HL-60 (cell line): ENCODE measurements around the gene HMGCL.

Experiments used
- CTCF ChIP-seq: IDR thresholded peaks from one replicate; pipeline ENCODE4 v1.5.1; 2011; ENCODE audit warnings: low read length, control low read depth, inconsistent platforms; ENCODE audit not compliant: insufficient read depth
- POLR2AphosphoS5 ChIP-seq: IDR thresholded peaks from 2 replicates; pipeline ENCODE4 v1.6.1; 2012; ENCODE audit warnings: low read depth
- REST ChIP-seq: IDR thresholded peaks from 2 replicates; pipeline ENCODE4 v1.6.1; 2012; ENCODE audit warnings: low read depth; ENCODE audit not compliant: insufficient replicate concordance

- TF ChIP-seq CTCF, result no peak
- no peak for TF ChIP-seq POLR2AphosphoS5
- TF ChIP-seq REST, result no peak
Measured at GRCh38 chr1:23776217-23776616, 49.0 kb downstream of the HMGCL start.
